NB4 (cell line): Measurements from ENCODE around the gene B4GALT1.

Experiments used
- DNase-seq: peaks from one replicate; pipeline ENCODE4 v3.0.0; 2010; ENCODE audit warnings: low read depth
- H3K4me3 ChIP-seq: one replicate; pipeline ENCODE4 v1.5.1; 2011; ENCODE audit warnings: mild to moderate bottlenecking, low read depth, low read length, moderate library complexity
- MYC ChIP-seq: IDR thresholded peaks from 2 replicates; pipeline ENCODE4 v1.6.1; 2011; ENCODE audit warnings: low read depth, low read length
- POLR2A ChIP-seq: IDR thresholded peaks from 2 replicates; pipeline ENCODE4 v1.6.1; 2011; ENCODE audit warnings: mild to moderate bottlenecking; ENCODE audit not compliant: insufficient read length; ENCODE audit errors: extremely low read depth
- TF ChIP-seq, protein P1 (sequence below): IDR thresholded peaks from one replicate; pipeline ENCODE4 v1.5.1; 2012; ENCODE audit warnings: low read depth, low read length
- TF ChIP-seq, protein P2 (sequence below): IDR thresholded peaks from 2 replicates; pipeline ENCODE4 v1.6.1; 2011; ENCODE audit warnings: low read depth, low read length

The B4GALT1 gene

DNA sequence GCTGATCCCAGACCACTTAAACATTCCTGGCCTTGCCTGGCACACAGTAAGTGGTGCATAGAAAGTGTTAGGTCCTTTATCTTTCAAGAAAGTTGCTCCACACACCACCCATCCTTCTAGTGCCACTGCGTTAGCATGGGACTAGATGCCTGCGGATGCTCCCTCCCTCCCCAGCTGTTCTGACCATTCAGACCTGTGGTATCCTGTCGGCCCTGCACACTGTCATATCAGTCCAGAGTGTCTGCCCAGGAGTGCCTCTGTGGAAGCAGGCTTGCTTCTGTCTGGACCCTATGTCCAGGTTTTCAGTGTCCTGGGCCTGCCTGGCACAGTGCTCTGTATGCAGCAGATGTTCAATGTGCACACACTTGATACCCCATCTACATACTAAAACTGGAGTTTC, 52.4 kb downstream of the B4GALT1 start:
- no peak for DNase-seq
- TF ChIP-seq, protein P1, sequence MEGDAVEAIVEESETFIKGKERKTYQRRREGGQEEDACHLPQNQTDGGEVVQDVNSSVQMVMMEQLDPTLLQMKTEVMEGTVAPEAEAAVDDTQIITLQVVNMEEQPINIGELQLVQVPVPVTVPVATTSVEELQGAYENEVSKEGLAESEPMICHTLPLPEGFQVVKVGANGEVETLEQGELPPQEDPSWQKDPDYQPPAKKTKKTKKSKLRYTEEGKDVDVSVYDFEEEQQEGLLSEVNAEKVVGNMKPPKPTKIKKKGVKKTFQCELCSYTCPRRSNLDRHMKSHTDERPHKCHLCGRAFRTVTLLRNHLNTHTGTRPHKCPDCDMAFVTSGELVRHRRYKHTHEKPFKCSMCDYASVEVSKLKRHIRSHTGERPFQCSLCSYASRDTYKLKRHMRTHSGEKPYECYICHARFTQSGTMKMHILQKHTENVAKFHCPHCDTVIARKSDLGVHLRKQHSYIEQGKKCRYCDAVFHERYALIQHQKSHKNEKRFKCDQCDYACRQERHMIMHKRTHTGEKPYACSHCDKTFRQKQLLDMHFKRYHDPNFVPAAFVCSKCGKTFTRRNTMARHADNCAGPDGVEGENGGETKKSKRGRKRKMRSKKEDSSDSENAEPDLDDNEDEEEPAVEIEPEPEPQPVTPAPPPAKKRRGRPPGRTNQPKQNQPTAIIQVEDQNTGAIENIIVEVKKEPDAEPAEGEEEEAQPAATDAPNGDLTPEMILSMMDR, result no peak
- H3K4me3 ChIP-seq, result no peak overlapping the region

DNA sequence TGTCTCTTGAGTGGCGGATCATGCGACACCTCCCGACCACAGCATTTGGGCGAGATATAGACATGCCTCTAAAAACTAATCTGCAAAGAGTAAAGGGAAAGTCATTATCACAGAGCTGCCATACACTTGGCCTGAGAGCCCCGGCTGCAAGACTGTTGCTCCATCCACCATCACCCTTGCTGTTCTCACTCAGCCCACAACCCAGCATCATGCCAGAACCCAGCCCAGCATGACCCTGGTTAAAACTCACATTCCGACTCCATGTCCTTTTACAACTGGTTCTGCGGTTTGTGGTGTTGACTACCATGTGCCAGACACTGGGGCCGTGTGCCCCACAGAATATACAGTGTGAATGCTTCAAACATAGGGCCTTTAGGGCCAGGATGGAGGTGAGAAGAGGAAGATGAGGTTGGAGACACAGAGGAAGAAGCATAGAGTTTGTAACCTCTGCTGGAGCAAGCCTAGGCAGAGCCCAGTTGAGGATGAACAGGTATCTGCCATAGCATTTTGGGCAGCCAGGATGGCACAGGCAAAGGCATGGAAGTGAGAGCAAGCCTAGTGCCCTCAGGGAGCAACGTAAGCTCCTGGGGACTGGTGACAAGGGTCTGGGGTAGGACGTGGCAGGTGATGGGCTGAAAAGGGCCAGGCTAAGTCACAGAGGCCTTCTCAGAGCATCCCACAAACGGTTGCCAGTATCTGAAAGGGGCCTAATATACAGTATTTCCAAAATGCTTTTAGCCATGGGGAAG, 53.2 kb downstream of the B4GALT1 start:
- TF ChIP-seq POLR2A (no peak), MYC (no peak)
- TF ChIP-seq, protein P1, result no peak
- TF ChIP-seq, protein P2, sequence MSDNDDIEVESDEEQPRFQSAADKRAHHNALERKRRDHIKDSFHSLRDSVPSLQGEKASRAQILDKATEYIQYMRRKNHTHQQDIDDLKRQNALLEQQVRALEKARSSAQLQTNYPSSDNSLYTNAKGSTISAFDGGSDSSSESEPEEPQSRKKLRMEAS, result no peak
- no peak for DNase-seq
- no peak overlapping the region for H3K4me3 ChIP-seq

DNA sequence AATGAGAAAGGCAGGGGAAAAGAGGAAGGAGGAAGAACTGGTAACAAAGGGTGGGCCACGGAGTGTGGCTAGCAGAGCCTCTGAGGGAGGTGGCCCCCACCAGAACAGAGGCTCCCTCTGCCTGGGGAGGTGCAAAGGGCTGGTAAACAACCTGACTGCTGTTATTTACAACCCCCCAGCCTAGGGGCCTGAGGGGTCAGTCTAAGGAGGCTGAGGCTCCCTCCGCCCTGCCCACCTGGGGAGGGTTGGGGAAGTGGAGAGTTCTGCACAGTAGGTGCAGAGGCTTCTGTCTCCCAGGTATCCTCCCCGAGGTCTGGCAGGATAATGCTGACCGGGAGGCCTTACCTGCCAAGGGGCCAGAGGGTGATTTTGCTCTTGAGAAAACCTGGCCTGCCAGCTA, 55.0 kb downstream of the B4GALT1 start:
- DNase-seq, result no peak
- TF ChIP-seq MYC, result no peak
- TF ChIP-seq, protein P1, result no peak
- TF ChIP-seq, protein P2, result no peak
- no peak for TF ChIP-seq POLR2A
- no peak overlapping the region for H3K4me3 ChIP-seq

DNA sequence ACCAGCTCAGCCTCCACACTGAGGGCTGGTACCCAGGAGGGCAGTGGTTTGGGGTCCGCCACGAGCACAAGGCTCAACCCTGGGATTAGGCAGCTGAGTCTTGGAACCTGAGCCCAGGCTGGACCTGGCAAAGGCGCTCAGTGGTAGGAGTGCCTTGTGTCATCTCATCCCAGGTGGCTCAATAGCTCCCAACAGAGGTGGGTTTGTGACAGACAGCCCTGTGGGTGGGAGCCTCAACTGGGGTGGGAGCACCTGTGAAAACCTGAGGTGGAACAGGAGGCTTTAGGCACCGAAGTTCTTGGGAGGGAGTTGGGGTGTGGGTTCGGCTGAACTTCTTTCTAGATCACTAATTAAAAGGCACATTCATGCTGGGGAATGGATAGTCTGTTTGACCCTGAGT, 55.5 kb downstream of the B4GALT1 start:
- TF ChIP-seq, protein P1, result no peak
- TF ChIP-seq MYC, result no peak
- TF ChIP-seq, protein P2, result no peak
- no peak for TF ChIP-seq POLR2A
- no peak for DNase-seq
- H3K4me3 ChIP-seq, result no peak overlapping the region

DNA sequence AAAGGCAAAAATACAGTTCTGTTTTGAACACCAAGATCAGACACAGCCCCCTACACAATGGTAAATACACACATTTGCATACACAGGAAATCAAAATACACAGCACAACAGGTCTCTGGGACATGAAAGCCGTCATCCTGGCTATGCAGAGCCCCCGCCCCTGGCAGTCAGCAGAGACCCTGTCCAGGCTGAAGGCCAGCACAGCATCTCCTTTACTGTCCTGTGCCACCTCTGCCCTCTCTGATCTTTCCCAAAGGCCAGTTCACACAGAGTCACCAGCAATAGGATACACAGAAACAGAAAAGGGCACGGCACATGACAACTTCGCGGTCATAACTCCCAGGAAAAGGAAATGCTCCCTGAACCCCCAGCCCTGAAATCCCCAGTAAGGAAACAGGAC, 56.5 kb downstream of the B4GALT1 start:
- H3K4me3 ChIP-seq, result no peak overlapping the region
- no peak for DNase-seq
- TF ChIP-seq POLR2A, result no peak
- TF ChIP-seq MYC, result no peak
- TF ChIP-seq, protein P1, result no peak
- TF ChIP-seq, protein P2, result no peak
